ENCODE results near the gene LRRC7. TPM values are rescaled to one million over a fixed set of nuclear protein-coding genes. Genes with fewer than 3 reads are reported as not detected.

LRRC7 gene
- total RNA-seq, 1 experiment from 2014 or later: not detected

DNA sequence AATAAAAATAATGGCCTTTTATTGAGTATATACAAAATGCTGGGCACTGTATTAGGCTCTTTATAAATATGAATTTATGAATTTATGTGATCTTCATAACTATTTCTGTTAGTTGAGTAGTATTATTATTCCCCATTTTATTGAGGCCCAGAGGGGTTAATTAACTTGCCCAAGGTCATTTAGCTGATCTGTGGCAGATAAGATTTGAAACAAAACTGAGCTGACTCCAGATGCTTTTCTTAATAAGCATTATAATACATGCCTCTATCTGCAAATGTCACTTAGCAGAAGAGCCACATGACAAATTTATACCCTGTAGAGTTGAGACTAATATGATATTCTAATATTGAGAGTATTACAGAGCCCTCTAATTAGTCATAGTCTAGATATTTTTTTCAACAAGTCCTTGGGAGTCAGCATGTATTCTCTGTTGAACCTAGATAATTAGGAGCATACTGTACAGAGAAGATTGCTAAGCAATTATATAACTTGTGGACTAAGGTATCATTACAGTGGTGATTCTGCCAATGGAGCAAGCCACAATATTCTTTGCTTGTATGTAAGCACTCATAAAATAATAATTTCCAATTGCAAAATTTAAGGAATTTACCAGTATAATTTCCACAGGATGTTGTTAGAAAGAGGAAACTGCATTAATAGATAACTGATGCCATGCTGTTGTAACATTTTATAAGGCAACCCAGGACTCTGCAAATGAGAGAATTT is 525.7 kb downstream of the LRRC7 start:
- no peaks in the 10 kb centered on the region for H3K27me3 ChIP-seq (ENCODE audit: control insufficient read depth, insufficient read depth, low read length)
- H3K4me1 ChIP-seq (ENCODE audit: control insufficient read depth, insufficient read depth, low read length): no peaks in the 10 kb centered on the region
- no peaks in the 10 kb centered on the region; the same call in 1 of the 2 replicates for H3K36me3 ChIP-seq (ENCODE audit: control insufficient read depth, insufficient read depth, low read length)
- in situ Hi-C loops (cut with HindIII; ENCODE audit: low pct_unique_long_range_greater_than_20kb, low sequenced_read_pairs): no loop called here
- ATAC-seq: no peak
- no peak for DNase-seq (ENCODE audit: low read depth, low spot score)
- no peak overlapping the region for H3K27ac ChIP-seq (ENCODE audit: low read length)
- BruUV-seq (replicated peaks): no TSS peak
- POLR2A ChIA-PET: no interaction called here
- CTCF ChIA-PET: no interaction called here
- H3K9me3 ChIP-seq (ENCODE audit: control insufficient read depth, insufficient read depth, low read depth, low read length): no peaks in the 10 kb centered on the region
- intact Hi-C loops (cut with micrococcal nuclease; ENCODE audit: unreplicated experiment): no loop called here
- H3K4me3 ChIP-seq (ENCODE audit: low read depth in 2 of 2, low read length in 2 of 2): no peak overlapping the region
- TF ChIP-seq TCF7L2 (IDR thresholded peaks at IDR 0.05; ENCODE audit: low read depth, low read length) (no peak), SIN3A (IDR thresholded peaks at IDR 0.05; ENCODE audit: borderline replicate concordance, insufficient read depth, low read depth, low read length) (no peak), POLR2AphosphoS5 (IDR thresholded peaks at IDR 0.05; ENCODE audit: low read depth, low read length) (no peak)
- TF ChIP-seq, protein P1, sequence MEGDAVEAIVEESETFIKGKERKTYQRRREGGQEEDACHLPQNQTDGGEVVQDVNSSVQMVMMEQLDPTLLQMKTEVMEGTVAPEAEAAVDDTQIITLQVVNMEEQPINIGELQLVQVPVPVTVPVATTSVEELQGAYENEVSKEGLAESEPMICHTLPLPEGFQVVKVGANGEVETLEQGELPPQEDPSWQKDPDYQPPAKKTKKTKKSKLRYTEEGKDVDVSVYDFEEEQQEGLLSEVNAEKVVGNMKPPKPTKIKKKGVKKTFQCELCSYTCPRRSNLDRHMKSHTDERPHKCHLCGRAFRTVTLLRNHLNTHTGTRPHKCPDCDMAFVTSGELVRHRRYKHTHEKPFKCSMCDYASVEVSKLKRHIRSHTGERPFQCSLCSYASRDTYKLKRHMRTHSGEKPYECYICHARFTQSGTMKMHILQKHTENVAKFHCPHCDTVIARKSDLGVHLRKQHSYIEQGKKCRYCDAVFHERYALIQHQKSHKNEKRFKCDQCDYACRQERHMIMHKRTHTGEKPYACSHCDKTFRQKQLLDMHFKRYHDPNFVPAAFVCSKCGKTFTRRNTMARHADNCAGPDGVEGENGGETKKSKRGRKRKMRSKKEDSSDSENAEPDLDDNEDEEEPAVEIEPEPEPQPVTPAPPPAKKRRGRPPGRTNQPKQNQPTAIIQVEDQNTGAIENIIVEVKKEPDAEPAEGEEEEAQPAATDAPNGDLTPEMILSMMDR (IDR thresholded peaks at IDR 0.05): no peak
- TF ChIP-seq, protein P2, sequence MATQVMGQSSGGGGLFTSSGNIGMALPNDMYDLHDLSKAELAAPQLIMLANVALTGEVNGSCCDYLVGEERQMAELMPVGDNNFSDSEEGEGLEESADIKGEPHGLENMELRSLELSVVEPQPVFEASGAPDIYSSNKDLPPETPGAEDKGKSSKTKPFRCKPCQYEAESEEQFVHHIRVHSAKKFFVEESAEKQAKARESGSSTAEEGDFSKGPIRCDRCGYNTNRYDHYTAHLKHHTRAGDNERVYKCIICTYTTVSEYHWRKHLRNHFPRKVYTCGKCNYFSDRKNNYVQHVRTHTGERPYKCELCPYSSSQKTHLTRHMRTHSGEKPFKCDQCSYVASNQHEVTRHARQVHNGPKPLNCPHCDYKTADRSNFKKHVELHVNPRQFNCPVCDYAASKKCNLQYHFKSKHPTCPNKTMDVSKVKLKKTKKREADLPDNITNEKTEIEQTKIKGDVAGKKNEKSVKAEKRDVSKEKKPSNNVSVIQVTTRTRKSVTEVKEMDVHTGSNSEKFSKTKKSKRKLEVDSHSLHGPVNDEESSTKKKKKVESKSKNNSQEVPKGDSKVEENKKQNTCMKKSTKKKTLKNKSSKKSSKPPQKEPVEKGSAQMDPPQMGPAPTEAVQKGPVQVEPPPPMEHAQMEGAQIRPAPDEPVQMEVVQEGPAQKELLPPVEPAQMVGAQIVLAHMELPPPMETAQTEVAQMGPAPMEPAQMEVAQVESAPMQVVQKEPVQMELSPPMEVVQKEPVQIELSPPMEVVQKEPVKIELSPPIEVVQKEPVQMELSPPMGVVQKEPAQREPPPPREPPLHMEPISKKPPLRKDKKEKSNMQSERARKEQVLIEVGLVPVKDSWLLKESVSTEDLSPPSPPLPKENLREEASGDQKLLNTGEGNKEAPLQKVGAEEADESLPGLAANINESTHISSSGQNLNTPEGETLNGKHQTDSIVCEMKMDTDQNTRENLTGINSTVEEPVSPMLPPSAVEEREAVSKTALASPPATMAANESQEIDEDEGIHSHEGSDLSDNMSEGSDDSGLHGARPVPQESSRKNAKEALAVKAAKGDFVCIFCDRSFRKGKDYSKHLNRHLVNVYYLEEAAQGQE (IDR thresholded peaks at IDR 0.05; ENCODE audit: insufficient read depth in 1 of 2, low read depth in 2 of 2, low read length in 1 of 2): no peak

DNA sequence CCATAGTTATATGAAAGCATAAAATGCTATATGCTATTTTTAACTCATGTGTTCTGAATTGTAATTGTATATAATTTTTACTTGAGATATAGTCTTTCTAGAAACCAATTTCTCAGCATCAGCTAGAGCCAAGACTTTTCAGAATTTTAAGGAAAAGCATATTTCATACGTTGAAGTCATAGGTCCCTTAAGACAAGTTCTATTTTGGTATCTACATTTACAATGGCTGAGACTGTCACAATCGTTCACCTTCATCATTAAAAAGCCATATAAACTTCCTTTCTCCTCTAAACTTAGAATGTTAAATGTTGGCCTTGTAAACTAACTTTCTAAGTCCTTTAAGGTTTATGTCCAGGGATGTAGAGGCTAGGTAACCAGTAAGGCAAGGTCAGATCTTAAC is 533.5 kb downstream of the LRRC7 start:
- TF ChIP-seq SIN3A (IDR thresholded peaks at IDR 0.05; ENCODE audit: borderline replicate concordance, insufficient read depth, low read depth, low read length) (no peak), POLR2AphosphoS5 (IDR thresholded peaks at IDR 0.05; ENCODE audit: low read depth, low read length) (no peak), TCF7L2 (IDR thresholded peaks at IDR 0.05; ENCODE audit: low read depth, low read length) (no peak)
- TF ChIP-seq, protein P1 (IDR thresholded peaks at IDR 0.05): no peak
- TF ChIP-seq, protein P2 (IDR thresholded peaks at IDR 0.05; ENCODE audit: insufficient read depth in 1 of 2, low read depth in 2 of 2, low read length in 1 of 2): no peak
- no TSS peak for BruUV-seq (replicated peaks)
- H3K4me3 ChIP-seq (ENCODE audit: low read depth in 2 of 2, low read length in 2 of 2): no peak overlapping the region
- in situ Hi-C loops (cut with HindIII; ENCODE audit: low pct_unique_long_range_greater_than_20kb, low sequenced_read_pairs): no loop called here
- ChIA-PET CTCF (no interaction called here), POLR2A (no interaction called here)
- H3K4me1 ChIP-seq (ENCODE audit: control insufficient read depth, insufficient read depth, low read length): no peaks in the 10 kb centered on the region
- no peak for ATAC-seq
- no peaks in the 10 kb centered on the region for H3K9me3 ChIP-seq (ENCODE audit: control insufficient read depth, insufficient read depth, low read depth, low read length)
- H3K36me3 ChIP-seq (ENCODE audit: control insufficient read depth, insufficient read depth, low read length): no peaks in the 10 kb centered on the region
- H3K27me3 ChIP-seq (ENCODE audit: control insufficient read depth, insufficient read depth, low read length): no peaks in the 10 kb centered on the region
- no peak for DNase-seq (ENCODE audit: low read depth, low spot score)
- intact Hi-C loops (cut with micrococcal nuclease; ENCODE audit: unreplicated experiment): no loop called here
- no peak overlapping the region for H3K27ac ChIP-seq (ENCODE audit: low read length)

Measured in Panc1 (cell line).